GM19193 (cell line): ENCODE measurements around the gene FUBP1.

Experiments used
- POLR2A ChIP-seq: IDR thresholded peaks from 4 replicates; pipeline ENCODE4 v1.6.1; 2011; ENCODE audit not compliant: insufficient read depth, insufficient read length; ENCODE audit errors: extremely low read depth

FUBP1 gene

GRCh38 chr1:77958391-77958790 lies 20.5 kb downstream of the FUBP1 start:
- no peak for TF ChIP-seq POLR2A

DNA sequence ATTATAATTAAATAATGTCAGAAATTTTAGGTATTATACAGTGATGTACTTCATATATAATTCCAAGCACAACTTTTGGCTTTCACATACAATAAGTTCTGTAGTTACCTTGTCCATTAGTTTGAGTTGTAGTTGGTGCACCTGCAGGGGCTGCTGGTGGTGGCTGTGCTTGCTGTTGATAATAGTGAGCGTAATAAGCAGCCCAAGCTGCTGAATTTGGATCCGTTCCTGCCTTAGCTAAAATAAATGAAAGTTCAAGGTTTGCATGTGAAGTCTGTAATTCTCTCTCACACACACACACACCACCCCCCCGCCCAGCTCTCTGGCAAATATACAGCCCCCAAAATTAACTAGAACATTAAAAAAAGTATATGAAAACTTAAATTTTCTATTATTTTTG lies 22.4 kb downstream of the FUBP1 start:
- TF ChIP-seq POLR2A = no peak

GRCh38 chr1:77955709-77956108 lies 23.2 kb downstream of the FUBP1 start:
- no peak for TF ChIP-seq POLR2A

GRCh38 chr1:77954521-77954920 lies 24.4 kb downstream of the FUBP1 start:
- no peak for TF ChIP-seq POLR2A

- TF ChIP-seq POLR2A = no peak
These were observed 25.0 kb downstream of the FUBP1 start for GRCh38 chr1:77953907-77954306.

- TF ChIP-seq POLR2A = no peak
These were observed 27.5 kb downstream of the FUBP1 start for GRCh38 chr1:77951328-77951727.

DNA sequence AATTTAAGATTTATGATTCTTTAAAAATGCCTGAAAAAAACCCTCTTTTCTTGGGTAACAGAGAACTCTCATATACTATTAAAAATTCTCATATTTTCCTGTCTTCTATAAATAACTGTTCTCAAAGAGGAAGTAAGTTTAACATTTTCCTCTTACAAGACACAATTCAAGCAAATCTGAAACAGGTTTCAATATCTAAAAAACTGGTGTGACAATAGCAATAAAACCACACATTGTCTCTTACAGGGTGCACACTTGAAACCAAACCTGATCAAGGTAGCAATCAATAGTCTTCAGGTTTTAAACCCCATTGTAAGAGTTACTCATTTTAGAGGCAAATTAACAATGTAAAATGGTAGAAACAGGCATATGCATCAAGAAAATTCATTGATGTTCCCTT lies 28.0 kb downstream of the FUBP1 start:
- TF ChIP-seq POLR2A = no peak

GRCh38 chr1:77948841-77949424 lies 29.9 kb downstream of the FUBP1 start:
- no peak for TF ChIP-seq POLR2A

DNA sequence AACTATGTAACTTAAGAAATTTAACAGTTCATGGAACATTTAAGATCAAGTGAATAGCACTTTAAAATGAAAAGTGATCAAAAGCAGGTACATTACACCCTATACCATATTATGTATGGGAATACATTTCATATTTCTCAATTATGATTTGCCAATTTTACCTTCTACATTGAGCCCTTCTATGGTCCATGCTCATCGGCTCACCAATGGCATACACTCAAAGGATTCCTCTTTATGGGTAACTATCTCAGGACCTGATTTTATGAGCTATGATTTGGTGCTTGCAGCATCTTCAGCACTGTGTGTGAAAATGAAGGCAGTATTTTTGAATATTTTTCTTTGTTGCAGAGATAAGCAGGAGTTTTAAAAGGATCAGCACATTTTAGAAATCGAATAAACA lies 33.5 kb downstream of the FUBP1 start:
- TF ChIP-seq POLR2A = no peak

- TF ChIP-seq POLR2A = no peak
These were observed 36.3 kb downstream of the FUBP1 start for GRCh38 chr1:77942400-77943140.

- TF ChIP-seq POLR2A = no peak
These were observed 37.8 kb downstream of the FUBP1 start for GRCh38 chr1:77940921-77941570.

- no peak for TF ChIP-seq POLR2A
These were observed 40.2 kb downstream of the FUBP1 start for GRCh38 chr1:77938651-77939050.

- TF ChIP-seq POLR2A = no peak
These were observed 49.1 kb downstream of the FUBP1 start for GRCh38 chr1:77929806-77930205.

- no peak for TF ChIP-seq POLR2A
These were observed 51.5 kb downstream of the FUBP1 start for GRCh38 chr1:77927414-77927813.

DNA sequence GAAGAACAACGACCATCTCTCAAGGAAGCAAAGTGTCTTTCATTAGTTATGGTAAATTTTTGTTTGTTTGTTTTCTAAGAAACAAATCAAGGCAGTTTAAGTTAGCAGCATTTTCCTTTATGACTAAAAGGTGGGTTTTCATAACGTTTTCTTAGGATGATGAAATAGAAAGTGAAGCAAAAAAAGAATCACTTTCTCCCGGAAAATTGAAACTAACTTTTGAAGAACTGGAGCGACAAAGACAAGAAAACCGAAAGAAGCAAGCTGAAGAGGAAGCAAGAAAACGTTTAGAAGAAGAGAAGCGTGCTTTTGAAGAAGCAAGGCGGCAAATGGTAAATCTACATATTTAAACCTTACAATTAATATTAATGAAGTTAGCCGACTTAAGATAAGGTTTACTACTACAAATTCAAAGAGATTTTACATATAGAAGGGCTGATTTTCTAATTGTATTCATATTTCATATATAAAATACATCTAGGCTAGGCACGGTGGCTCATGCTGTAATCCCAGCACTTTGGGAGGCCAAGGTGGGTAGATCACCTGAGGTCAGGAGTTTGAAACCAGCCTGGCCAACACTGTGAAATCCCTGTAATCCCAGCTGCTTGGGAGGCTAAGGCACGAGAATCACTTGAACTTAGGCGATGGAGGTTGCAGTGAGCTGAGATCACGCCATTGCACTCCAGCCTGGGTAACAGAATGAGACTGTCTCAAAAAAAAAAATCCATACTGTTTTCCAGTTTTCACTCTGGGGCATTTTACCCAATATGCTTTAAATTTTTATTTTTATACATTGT lies 52.1 kb downstream of the FUBP1 start:
- TF ChIP-seq POLR2A = no peak
